Neutrophil (primary cell): Measurements from ENCODE around the gene HCRTR2.

Experiments
- H3K27ac ChIP-seq: fragments of 200-600 bp; sonication (generic); 2 replicates; pipeline ENCODE4 v1.5.1; 2016; ENCODE audit warnings: mild to moderate bottlenecking, moderate library complexity
- H3K27me3 ChIP-seq: fragments of 200-600 bp; sonication (generic); 2 replicates; pipeline ENCODE4 v1.6.0; 2016; ENCODE audit warnings: mild to moderate bottlenecking
- H3K36me3 ChIP-seq: fragments of 200-600 bp; sonication (generic); 2 replicates; pipeline ENCODE4 v1.5.1; 2017
- H3K4me1 ChIP-seq, 2 experiments: fragments of 200-600 bp in 1 of 2; sonication (generic) in 1 of 2; 1 replicate in 1 of 2; 2 replicates in 1 of 2; pipeline versions ENCODE4 v1.5.1 to v1.6.1; 2013 to 2016; ENCODE audit warnings: low read depth in 1 of 2, low read length in 1 of 2, mild to moderate bottlenecking in 1 of 2, moderate library complexity in 1 of 2; ENCODE audit not compliant: control insufficient read depth in 1 of 2, insufficient read depth in 1 of 2
- H3K4me3 ChIP-seq, 2 experiments: fragments of 200-600 bp in 1 of 2; sonication (generic) in 1 of 2; 1 replicate in 1 of 2; 2 replicates in 1 of 2; pipeline ENCODE4 v1.5.1; 2013 to 2016; ENCODE audit warnings: low read depth in 1 of 2, low read length in 1 of 2, mild to moderate bottlenecking in 1 of 2, moderate library complexity in 1 of 2
- H3K9me3 ChIP-seq: fragments of 200-600 bp; sonication (generic); 2 replicates; pipeline ENCODE4 v1.5.1; 2016
- TF ChIP-seq, protein P1 (sequence below): fragments of 200-600 bp; sonication (generic); IDR thresholded peaks from 2 replicates; pipeline ENCODE4 v1.5.1; 2016; ENCODE audit warnings: antibody characterized with exemption

The HCRTR2 gene

DNA sequence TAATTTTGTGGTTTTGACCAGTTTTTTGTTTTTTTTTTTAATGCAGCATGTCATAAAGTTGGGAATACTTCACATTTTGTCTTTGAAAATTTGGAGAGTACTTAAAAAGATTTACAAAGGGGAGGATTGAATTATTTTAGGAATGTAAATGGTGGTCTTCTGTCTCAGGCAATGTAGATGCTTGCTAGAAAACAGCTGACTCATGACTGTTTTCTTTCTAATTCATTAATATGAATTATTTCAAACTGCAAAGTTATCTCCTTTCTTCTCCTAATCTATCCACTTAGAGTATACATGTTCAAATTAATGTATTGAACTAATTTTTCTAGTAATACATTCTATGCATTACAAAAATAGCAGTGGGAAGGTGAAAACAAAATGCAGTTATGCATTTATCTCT is 24.9 kb downstream of the HCRTR2 start:
- no peak overlapping the region for H3K4me3 ChIP-seq
- TF ChIP-seq, protein P1, sequence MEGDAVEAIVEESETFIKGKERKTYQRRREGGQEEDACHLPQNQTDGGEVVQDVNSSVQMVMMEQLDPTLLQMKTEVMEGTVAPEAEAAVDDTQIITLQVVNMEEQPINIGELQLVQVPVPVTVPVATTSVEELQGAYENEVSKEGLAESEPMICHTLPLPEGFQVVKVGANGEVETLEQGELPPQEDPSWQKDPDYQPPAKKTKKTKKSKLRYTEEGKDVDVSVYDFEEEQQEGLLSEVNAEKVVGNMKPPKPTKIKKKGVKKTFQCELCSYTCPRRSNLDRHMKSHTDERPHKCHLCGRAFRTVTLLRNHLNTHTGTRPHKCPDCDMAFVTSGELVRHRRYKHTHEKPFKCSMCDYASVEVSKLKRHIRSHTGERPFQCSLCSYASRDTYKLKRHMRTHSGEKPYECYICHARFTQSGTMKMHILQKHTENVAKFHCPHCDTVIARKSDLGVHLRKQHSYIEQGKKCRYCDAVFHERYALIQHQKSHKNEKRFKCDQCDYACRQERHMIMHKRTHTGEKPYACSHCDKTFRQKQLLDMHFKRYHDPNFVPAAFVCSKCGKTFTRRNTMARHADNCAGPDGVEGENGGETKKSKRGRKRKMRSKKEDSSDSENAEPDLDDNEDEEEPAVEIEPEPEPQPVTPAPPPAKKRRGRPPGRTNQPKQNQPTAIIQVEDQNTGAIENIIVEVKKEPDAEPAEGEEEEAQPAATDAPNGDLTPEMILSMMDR = no peak
- H3K27me3 ChIP-seq = no peaks in the 10 kb centered on the region
- H3K4me1 ChIP-seq = no peaks in the 10 kb centered on the region
- no peak overlapping the region for H3K27ac ChIP-seq
- H3K36me3 ChIP-seq = no peaks in the 10 kb centered on the region
- H3K9me3 ChIP-seq = no peaks in the 10 kb centered on the region

DNA sequence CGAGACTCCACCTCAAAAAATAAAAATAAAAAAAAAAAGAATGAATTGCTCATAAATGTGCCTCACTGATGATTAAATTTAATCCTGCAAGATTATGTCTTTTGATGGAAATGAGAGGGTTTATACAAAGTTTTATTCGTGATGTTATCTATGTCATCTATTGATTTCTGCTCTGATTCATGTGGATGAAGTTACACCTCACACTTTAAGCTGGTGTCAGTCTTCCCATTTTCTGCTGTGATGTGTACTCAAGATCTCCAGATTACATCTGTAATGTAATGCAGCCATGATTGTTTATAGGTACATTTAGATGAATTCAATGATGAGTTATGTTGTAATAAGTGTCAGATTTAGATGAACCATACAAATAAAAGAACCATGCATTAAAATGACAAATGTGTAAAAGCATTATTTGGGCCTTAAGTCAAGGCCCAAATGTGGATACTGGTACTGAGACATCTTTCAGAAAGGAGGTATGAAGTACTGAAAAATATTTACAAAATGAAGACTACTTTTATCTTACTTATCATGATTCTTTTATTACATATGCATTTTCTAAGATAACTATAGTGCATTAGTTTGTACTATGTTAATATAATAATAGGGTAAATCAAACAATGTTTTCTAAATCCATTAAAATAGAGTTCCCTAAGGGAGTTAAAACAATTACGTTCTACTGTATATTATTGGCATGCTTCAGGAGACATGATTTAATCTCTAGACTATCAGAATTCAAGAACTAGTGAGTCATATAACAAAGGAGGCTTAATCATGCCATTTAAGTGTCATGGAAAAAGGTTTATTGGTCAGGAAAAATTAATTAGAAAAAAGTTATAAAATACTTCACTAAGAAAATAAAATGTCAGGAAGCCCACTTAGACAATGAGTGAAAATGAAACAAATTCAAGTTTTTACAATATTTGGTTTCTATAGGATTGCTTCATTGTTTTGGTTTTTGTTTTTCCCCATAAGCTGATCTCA is 34.5 kb downstream of the HCRTR2 start:
- TF ChIP-seq, protein P1 = no peak
- no peak overlapping the region for H3K27ac ChIP-seq
- H3K4me1 ChIP-seq = no peaks in the 10 kb centered on the region
- H3K4me3 ChIP-seq = no peak overlapping the region
- H3K9me3 ChIP-seq = no peaks in the 10 kb centered on the region
- no peaks in the 10 kb centered on the region for H3K36me3 ChIP-seq
- H3K27me3 ChIP-seq = no peaks in the 10 kb centered on the region

DNA sequence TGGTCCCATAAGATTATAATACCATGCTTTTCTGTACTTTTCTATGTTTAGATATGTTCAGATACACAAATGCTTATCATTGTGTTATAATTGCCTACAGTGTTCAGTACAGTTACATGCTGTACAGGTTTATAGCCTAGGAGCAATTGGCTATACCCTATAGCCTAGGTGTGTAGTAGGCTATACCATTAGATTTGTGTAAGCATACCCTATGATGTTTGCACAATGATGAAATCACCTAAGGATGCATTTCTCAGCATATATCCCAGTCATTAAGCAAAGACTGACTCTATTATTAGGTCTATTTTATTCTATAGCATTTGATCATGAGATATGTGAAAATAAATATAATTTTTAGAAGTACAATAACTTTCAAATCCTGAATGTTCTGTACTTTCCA is 36.6 kb downstream of the HCRTR2 start:
- H3K4me3 ChIP-seq = no peak overlapping the region
- no peaks in the 10 kb centered on the region for H3K4me1 ChIP-seq
- TF ChIP-seq, protein P1 = no peak
- H3K27ac ChIP-seq = no peak overlapping the region
- H3K9me3 ChIP-seq = no peaks in the 10 kb centered on the region
- H3K27me3 ChIP-seq = no peaks in the 10 kb centered on the region
- no peaks in the 10 kb centered on the region for H3K36me3 ChIP-seq

DNA sequence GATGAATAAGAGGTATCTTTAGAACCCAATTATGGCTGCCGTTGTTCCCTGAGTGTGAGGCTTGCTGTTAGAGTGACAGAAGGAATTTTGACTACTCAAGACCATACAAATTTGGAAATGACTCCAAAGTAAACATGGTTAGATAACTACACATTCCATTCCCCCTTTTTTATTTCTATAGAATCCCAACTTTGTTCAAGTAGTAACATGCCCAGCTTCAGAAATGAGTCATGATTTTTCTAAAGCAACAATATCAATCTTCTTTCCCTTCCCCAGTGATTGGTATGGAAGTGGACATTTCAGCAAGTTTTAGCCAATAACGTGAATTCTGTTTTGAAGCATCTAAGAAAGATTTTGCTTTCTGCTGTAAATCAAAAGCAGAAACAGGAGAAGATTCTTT is 37.8 kb downstream of the HCRTR2 start:
- Histone ChIP-seq H3K4me1 (no peaks in the 10 kb centered on the region), H3K4me3 (no peak overlapping the region), H3K27me3 (no peaks in the 10 kb centered on the region), H3K27ac (no peak overlapping the region), H3K36me3 (no peaks in the 10 kb centered on the region), H3K9me3 (no peaks in the 10 kb centered on the region)
- TF ChIP-seq, protein P1 = no peak

DNA sequence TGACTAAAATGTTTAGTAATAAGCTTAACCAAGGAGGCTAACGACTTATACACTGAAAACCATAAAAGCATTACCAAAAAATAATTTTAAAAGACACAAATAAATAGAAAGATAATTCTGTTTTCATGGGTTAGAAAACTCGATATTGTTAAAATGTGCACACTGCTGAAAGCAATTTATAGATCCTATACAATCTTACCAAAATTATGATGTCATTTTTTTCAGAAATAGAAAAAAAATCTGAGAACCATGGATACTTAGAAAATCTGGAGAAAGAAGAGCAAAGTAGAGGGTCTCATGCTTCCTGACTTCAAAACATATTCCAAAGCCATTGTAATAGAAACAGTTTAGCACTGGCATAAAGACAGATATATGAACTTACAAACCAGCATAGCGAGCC is 46.6 kb downstream of the HCRTR2 start:
- no peak overlapping the region for H3K4me3 ChIP-seq
- H3K27ac ChIP-seq = no peak overlapping the region
- TF ChIP-seq, protein P1 = no peak
- no peaks in the 10 kb centered on the region for H3K4me1 ChIP-seq
- no peaks in the 10 kb centered on the region for H3K9me3 ChIP-seq
- H3K27me3 ChIP-seq = no peaks in the 10 kb centered on the region
- H3K36me3 ChIP-seq = no peaks in the 10 kb centered on the region
